ENCODE results near the gene CLEC2D.

The CLEC2D gene

DNA sequence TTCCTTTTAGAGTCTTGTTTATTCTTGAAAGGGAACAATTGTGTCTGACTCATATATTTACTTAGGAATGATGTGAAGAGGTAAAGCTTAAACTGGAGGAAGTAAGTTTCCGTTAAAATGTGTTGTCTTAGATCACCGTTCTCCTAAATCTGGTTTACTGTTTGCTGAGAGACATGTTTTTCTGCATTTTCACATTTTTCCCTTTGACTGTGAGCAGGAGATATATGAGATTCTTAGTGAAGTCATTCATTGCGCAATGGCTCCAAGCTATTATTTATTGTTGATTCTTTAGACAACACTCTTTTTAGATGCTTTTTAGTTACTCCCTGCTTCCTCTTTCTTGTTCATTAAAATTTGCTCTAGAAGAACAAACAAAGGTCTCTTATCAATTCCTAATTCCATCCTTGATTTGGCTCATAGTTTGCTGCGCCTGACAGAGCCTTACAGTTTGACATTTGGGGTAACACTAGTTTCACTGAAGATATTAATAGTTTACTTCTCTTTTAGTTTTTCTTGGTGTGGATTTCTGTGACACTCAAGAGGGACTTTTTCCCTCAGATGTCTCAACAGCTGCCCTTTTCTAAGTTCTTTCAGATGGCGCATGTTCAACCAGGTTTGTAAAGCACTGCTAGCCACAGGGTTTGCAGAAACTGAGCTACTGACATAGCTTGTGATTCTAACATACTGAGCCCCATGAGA, 52.0 kb downstream of the CLEC2D start:
- peak; percentile 72 for DNase-seq (ENCODE audit: low read depth)
- no peak for TF ChIP-seq CTCF (IDR thresholded peaks at IDR 0.05; ENCODE audit: control insufficient read depth, extremely low read depth, insufficient read depth)
- H3K4me3 ChIP-seq (ENCODE audit: low read depth, low read length), result no peak overlapping the region; the same call in 1 of the 2 replicates

DNA sequence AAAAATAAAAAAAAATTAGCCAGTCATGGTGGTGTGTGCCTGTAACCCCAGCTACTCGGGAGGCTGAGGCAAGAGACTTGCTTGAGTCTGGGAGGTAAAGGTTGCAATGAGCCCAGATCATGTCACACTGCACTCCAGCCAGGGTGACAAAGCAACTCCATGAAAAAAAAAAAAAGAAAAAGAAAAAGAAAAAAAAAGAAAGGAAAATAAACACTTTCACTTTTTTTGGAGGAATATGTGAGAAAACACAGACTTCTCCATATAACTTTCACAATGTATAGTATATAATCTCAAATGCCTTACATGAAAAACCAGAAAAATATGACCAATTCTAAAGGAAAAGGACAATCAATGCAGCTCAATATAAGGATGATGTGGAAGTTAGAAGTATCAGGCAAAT, 54.5 kb downstream of the CLEC2D start:
- no peak for TF ChIP-seq CTCF (IDR thresholded peaks at IDR 0.05; ENCODE audit: control insufficient read depth, extremely low read depth, insufficient read depth)
- DNase-seq (ENCODE audit: low read depth), result no peak

DNA sequence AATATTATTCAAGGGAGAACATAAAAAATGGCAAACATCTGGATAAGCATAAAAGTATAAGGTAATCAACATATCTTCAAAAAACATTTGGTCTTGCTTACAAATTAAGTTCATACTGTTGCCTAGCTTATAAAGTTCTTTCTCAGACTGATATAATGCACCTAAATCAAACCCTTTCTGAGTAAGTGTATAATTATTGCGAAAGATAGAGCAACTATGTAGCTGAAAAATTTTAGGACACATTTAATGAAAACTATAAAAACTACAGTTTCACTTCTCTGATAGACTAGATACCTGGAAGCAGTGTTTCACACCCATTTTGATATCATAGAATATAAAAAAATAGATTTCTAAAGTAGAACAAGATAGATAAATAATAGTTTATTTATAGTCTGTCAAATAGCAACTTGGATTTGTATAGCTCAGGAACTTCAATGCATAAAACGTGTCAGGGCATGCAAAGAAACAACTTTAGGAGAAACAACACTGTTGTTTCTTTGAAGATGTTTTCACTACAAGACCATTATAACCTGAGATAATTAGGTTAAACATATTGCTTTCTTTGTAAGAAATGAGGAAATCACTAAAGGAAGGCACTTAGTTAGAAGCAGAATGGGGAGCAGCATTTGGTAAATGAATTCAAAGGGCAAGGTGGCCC, 55.8 kb downstream of the CLEC2D start:
- TF ChIP-seq CTCF (IDR thresholded peaks at IDR 0.05; ENCODE audit: control insufficient read depth, extremely low read depth, insufficient read depth), result no peak
- no peak overlapping the region for H3K4me3 ChIP-seq (ENCODE audit: low read depth, low read length)
- DNase-seq (ENCODE audit: low read depth), result no peak

More for the DNA sequence above, 54.5 kb downstream of the CLEC2D start:
- no peak overlapping the region for H3K4me3 ChIP-seq (ENCODE audit: low read depth, low read length)

GRCh38 chr12:9727813-9728212, 58.3 kb downstream of the CLEC2D start:
- TF ChIP-seq CTCF (IDR thresholded peaks at IDR 0.05; ENCODE audit: control insufficient read depth, extremely low read depth, insufficient read depth), result no peak
- no peak for DNase-seq (ENCODE audit: low read depth)
- no peak overlapping the region for H3K4me3 ChIP-seq (ENCODE audit: low read depth, low read length)

- H3K4me3 ChIP-seq (ENCODE audit: low read depth, low read length), result no peak overlapping the region
- DNase-seq (ENCODE audit: low read depth), result no peak
- no peak for TF ChIP-seq CTCF (IDR thresholded peaks at IDR 0.05; ENCODE audit: control insufficient read depth, extremely low read depth, insufficient read depth)
These were observed 59.6 kb downstream of the CLEC2D start for GRCh38 chr12:9729082-9729481.

DNA sequence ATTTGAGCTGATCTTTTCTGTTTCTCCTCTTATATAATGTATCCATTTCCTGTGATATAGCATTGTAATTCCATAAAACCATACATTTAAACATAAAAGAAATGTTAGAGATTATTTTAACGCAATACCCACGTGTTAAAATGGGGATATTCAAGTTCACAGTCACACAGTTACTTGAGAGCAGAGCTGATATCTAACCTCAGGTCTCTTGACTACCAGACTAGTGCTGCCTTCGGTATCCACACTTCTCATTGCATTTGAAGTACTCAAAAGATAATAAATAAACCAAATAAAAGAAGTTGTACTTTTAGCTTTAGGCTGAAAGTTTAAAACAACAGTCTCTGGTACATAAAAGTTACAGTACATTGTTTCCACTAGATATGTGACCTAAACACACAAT, 60.5 kb downstream of the CLEC2D start:
- TF ChIP-seq CTCF (IDR thresholded peaks at IDR 0.05; ENCODE audit: control insufficient read depth, extremely low read depth, insufficient read depth), result no peak
- H3K4me3 ChIP-seq (ENCODE audit: low read depth, low read length), result no peak overlapping the region
- no peak for DNase-seq (ENCODE audit: low read depth)
